Neuronal stem cell (in vitro differentiated cells): ENCODE results near the gene UQCRC2.

Source experiments
- DNase-seq: peaks from one replicate; pipeline ENCODE4 v3.0.0-alpha.2; 2013; ENCODE audit warnings: low spot score
- H2AFZ ChIP-seq: one replicate; pipeline ENCODE4 v1.6.1; 2013; ENCODE audit warnings: mild to moderate bottlenecking, low read length, inconsistent platforms
- H2AK5ac ChIP-seq: 2 replicates; pipeline ENCODE4 v1.6.1; 2013; ENCODE audit warnings: low read depth, mild to moderate bottlenecking, inconsistent platforms, low read length, moderate library complexity, mixed read lengths
- H2BK120ac ChIP-seq: 2 replicates; pipeline ENCODE4 v1.6.1; 2013; ENCODE audit warnings: low read depth, mild to moderate bottlenecking, inconsistent platforms, low read length, moderate library complexity, mixed read lengths
- H2BK12ac ChIP-seq: one replicate; pipeline ENCODE4 v1.6.1; 2013; ENCODE audit warnings: low read length, inconsistent platforms
- H2BK15ac ChIP-seq: 2 replicates; pipeline ENCODE4 v1.6.1; 2013; ENCODE audit warnings: mild to moderate bottlenecking, low read length, inconsistent platforms, mixed read lengths
- H2BK5ac ChIP-seq: one replicate; pipeline ENCODE4 v1.6.1; 2013; ENCODE audit warnings: inconsistent platforms, mild to moderate bottlenecking, low read length, moderate library complexity
- H3K14ac ChIP-seq: one replicate; pipeline ENCODE4 v1.6.1; 2013; ENCODE audit warnings: low read length, inconsistent platforms
- H3K18ac ChIP-seq: 2 replicates; pipeline ENCODE4 v1.6.1; 2013; ENCODE audit warnings: low read length, inconsistent platforms
- H3K23ac ChIP-seq: 2 replicates; pipeline ENCODE4 v1.6.1; 2013; ENCODE audit warnings: low read depth, mild to moderate bottlenecking, mixed read lengths, low read length, inconsistent platforms; ENCODE audit not compliant: poor library complexity
- H3K27ac ChIP-seq: replicated peaks from 3 replicates; pipeline ENCODE4 v1.5.1; 2013; ENCODE audit warnings: low read length, inconsistent platforms
- H3K27me3 ChIP-seq, 3 experiments: 2 replicates each; pipeline ENCODE4 v1.6.1; 2013; ENCODE audit warnings: low read length in 3 of 3, mild to moderate bottlenecking in 2 of 3, inconsistent platforms in 1 of 3, low read depth in 1 of 3, mixed read lengths in 1 of 3, moderate library complexity in 1 of 3; ENCODE audit not compliant: control insufficient read depth in 3 of 3, insufficient read depth in 3 of 3
- H3K36me3 ChIP-seq, 2 donors: replicated peaks in 1 of 2; 2 replicates each; pipeline ENCODE4 v1.6.1; 2013; ENCODE audit warnings: low read length in 2 of 2; ENCODE audit not compliant: control insufficient read depth in 2 of 2, insufficient read depth in 2 of 2
- H3K4ac ChIP-seq: 2 replicates; pipeline ENCODE4 v1.6.1; 2013; ENCODE audit warnings: inconsistent platforms, mild to moderate bottlenecking, low read length, moderate library complexity
- H3K4me1 ChIP-seq, 2 donors: 1 replicate in 1 of 2; 2 replicates in 1 of 2; pipeline ENCODE4 v1.6.1; 2013; ENCODE audit warnings: low read length in 2 of 2, low read depth in 1 of 2; ENCODE audit not compliant: control insufficient read depth in 2 of 2, insufficient read depth in 1 of 2
- H3K4me2 ChIP-seq: one replicate; pipeline ENCODE4 v1.6.1; 2013; ENCODE audit warnings: mild to moderate bottlenecking, low read length, inconsistent platforms; ENCODE audit not compliant: insufficient read depth, poor library complexity, severe bottlenecking
- H3K4me3 ChIP-seq, 2 donors: 2 replicates each; pipeline ENCODE4 v1.5.1; 2013; ENCODE audit warnings: low read length in 2 of 2, mild to moderate bottlenecking in 2 of 2, inconsistent platforms in 1 of 2, moderate library complexity in 1 of 2
- H3K79me1 ChIP-seq: one replicate; pipeline ENCODE4 v1.6.1; 2013; ENCODE audit warnings: low read depth, mild to moderate bottlenecking, inconsistent platforms, low read length, moderate library complexity
- H3K9ac ChIP-seq: one replicate; pipeline ENCODE4 v1.6.1; 2013; ENCODE audit warnings: mild to moderate bottlenecking, low read depth, low read length, inconsistent platforms; ENCODE audit not compliant: poor library complexity
- H3K9me3 ChIP-seq, 2 donors: replicated peaks in 1 of 2; 2 replicates each; pipeline versions ENCODE3 to v1.6.1; 2013; ENCODE audit warnings: low read length in 2 of 2, mild to moderate bottlenecking in 2 of 2, inconsistent platforms in 1 of 2, low read depth in 1 of 2, mixed read lengths in 1 of 2, moderate library complexity in 1 of 2; ENCODE audit not compliant: control insufficient read depth in 2 of 2, insufficient read depth in 1 of 2
- H4K8ac ChIP-seq: one replicate; pipeline ENCODE4 v1.6.1; 2013; ENCODE audit warnings: low read depth, mild to moderate bottlenecking, inconsistent platforms, low read length, moderate library complexity
- H4K91ac ChIP-seq: one replicate; pipeline ENCODE4 v1.6.1; 2013; ENCODE audit warnings: low read length, low read depth, mild to moderate bottlenecking, inconsistent platforms; ENCODE audit not compliant: poor library complexity
- WGBS, 2 donors: extraction: QIAGEN DNeasy Blood & Tissue Kit; methylation state at CpG; one replicate each; pipeline ENCODE4 v1.1.7; 2013; ENCODE audit warnings: missing lambda C conversion rate in 2 of 2, mixed read lengths in 1 of 2; ENCODE audit not compliant: insufficient read length in 2 of 2, insufficient replicate concordance in 1 of 2; ENCODE audit errors: extremely low coverage in 2 of 2; 5-methylcytosine and 5-hydroxymethylcytosine counted together

The UQCRC2 gene

DNA sequence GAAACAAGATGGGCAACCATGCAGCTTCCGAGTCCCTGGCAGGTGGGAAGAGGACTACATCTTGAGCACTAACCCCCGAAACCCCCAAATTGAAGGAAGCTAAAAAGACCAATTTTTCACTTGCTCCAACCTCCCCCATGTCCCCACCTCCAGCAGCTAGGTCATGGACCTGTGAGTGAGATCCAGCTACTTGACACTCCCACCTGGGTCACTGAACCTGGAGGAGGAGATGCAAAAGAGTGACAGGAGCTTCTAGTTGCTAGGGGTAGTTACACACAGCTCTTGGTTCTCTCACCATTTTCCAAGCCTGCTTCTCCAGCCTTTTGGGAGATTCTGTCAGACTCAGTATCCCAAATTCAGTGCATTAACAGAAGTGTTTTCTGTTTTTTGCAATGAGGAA, 36.6 kb downstream of the UQCRC2 start:
- no peak overlapping the region for H3K23ac ChIP-seq
- H2AFZ ChIP-seq = no peak overlapping the region
- no peak overlapping the region for H3K4me2 ChIP-seq
- H3K14ac ChIP-seq = no peak overlapping the region
- no peak overlapping the region for H3K4me3 ChIP-seq
- H3K4ac ChIP-seq = no peak overlapping the region
- H3K36me3 ChIP-seq = peaks cover 0 to 15% of the 10 kb centered on the region in 2 donors
- no peak overlapping the region for H2BK12ac ChIP-seq
- no peaks in the 10 kb centered on the region for H3K27me3 ChIP-seq
- H3K79me1 ChIP-seq = no peaks in the 10 kb centered on the region
- H2AK5ac ChIP-seq = no peak overlapping the region
- H3K9me3 ChIP-seq = no peaks in the 10 kb centered on the region
- H3K27ac ChIP-seq = no peak overlapping the region
- no peak overlapping the region for H2BK15ac ChIP-seq
- WGBS, 2 donors = no CpG with 5 or more reads among the region's 2 CpGs
- no peak for DNase-seq
- H3K18ac ChIP-seq = no peak overlapping the region
- no peaks in the 10 kb centered on the region for H3K4me1 ChIP-seq
- H2BK120ac ChIP-seq = no peak overlapping the region
- H3K9ac ChIP-seq = no peak overlapping the region
- no peak overlapping the region for H4K91ac ChIP-seq
- H4K8ac ChIP-seq = no peak overlapping the region
- no peak overlapping the region for H2BK5ac ChIP-seq

DNA sequence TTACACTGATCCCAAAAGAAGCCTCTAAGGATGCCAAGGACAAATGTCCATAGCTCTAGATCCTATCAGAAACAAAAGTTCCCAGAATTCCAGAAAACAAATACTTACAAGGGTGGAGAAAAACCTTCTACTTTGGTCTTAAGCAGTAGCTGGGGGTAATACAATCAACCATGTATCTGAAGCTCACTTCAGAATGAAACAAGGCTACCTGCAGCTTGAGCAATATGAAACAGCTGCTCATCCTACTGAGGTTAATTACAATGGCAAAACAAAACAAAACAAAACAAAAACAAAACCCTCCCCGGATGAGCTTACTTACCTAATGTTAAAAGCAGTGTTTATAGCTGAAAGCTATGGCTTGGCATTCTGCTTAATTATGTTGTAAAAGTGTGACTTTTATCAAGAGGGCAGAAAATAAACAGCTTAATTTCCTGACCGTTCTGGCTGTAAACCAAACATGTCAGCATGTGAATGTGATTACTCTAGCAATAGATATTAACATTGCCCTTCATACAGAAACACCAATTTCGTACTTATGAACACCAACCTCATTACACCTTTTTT, 37.3 kb downstream of the UQCRC2 start:
- no peak overlapping the region for H2AFZ ChIP-seq
- H4K91ac ChIP-seq = no peak overlapping the region
- no peak overlapping the region for H3K4me2 ChIP-seq
- H3K27ac ChIP-seq = no peak overlapping the region
- no peaks in the 10 kb centered on the region for H3K27me3 ChIP-seq
- H3K23ac ChIP-seq = no peak overlapping the region
- no peak overlapping the region for H3K4ac ChIP-seq
- no peak for DNase-seq
- no peaks in the 10 kb centered on the region for H3K4me1 ChIP-seq
- H3K79me1 ChIP-seq = no peaks in the 10 kb centered on the region
- H2BK12ac ChIP-seq = no peak overlapping the region
- H4K8ac ChIP-seq = no peak overlapping the region
- H2BK5ac ChIP-seq = no peak overlapping the region
- peaks cover 0 to 10% of the 10 kb centered on the region in 2 donors for H3K36me3 ChIP-seq
- H3K14ac ChIP-seq = no peak overlapping the region
- no peak overlapping the region for H2BK15ac ChIP-seq
- H2BK120ac ChIP-seq = no peak overlapping the region
- no peaks in the 10 kb centered on the region for H3K9me3 ChIP-seq
- no peak overlapping the region for H3K4me3 ChIP-seq
- no peak overlapping the region for H2AK5ac ChIP-seq
- no CpG with 5 or more reads among the region's 3 CpGs for WGBS, 2 donors
- no peak overlapping the region for H3K18ac ChIP-seq
- no peak overlapping the region for H3K9ac ChIP-seq

DNA sequence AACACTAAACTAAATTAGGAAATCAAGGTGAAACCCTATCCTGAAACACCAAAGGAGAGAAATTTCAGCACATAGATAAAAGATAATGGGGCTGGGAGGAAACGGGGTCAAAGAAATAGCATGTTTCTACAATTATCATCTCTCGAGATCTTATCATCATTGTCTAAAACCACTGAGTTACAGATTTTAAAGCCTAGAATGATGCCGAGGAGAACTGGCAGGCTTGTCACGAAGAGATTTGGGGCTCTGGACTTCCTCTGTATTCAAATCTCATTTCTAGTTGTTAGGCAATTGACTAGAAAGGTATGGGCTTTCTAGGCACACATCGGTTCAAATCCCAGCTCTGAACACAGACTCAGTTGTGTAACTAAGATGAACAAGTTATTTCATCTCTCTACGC, 38.5 kb downstream of the UQCRC2 start:
- H3K9ac ChIP-seq = no peak overlapping the region
- no peak overlapping the region for H4K8ac ChIP-seq
- H3K27me3 ChIP-seq = no peaks in the 10 kb centered on the region
- H3K36me3 ChIP-seq = peaks cover 0 to 2% of the 10 kb centered on the region in 2 donors
- H2AK5ac ChIP-seq = no peak overlapping the region
- H3K27ac ChIP-seq = no peak overlapping the region
- H3K14ac ChIP-seq = no peak overlapping the region
- H3K4me3 ChIP-seq = no peak overlapping the region
- no peak overlapping the region for H3K4ac ChIP-seq
- no peak for DNase-seq
- H2BK5ac ChIP-seq = no peak overlapping the region
- H2BK120ac ChIP-seq = no peak overlapping the region
- no peak overlapping the region for H3K4me2 ChIP-seq
- no peaks in the 10 kb centered on the region for H3K79me1 ChIP-seq
- H3K23ac ChIP-seq = no peak overlapping the region
- no peaks in the 10 kb centered on the region for H3K9me3 ChIP-seq
- no peak overlapping the region for H2AFZ ChIP-seq
- H3K18ac ChIP-seq = no peak overlapping the region
- H4K91ac ChIP-seq = no peak overlapping the region
- no peaks in the 10 kb centered on the region for H3K4me1 ChIP-seq
- H2BK12ac ChIP-seq = no peak overlapping the region
- WGBS, 2 donors = no CpG with 5 or more reads among the region's 6 CpGs
- H2BK15ac ChIP-seq = no peak overlapping the region

DNA sequence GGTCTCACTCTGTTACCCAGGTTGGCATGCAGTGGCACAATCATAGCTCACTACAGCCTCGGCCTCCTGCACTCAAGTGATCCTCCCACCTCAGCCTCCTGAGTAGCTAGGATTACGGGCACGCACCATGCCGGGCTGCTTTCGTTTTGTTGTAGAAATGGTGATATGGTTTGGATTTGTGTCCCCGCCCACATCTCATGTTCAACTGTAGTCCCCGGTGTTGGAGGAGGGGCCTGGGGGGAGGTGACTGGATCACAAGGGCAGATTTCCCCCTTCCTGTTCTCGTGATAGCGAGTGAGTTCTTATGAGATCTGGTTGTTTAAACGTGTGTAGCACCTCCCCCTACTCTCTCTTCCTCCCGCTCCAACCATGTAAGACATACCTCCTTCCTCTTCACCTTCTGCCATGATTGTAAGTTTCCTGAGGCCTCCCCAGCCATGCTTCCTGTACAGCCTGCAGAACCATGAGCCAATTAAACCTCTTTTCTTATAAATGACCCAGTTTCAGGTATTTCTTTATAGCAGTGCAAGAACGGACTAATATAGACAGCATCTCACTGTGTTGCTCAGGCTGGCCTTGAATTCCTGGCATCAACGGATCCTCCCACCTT, 41.8 kb downstream of the UQCRC2 start:
- H3K27me3 ChIP-seq = no peaks in the 10 kb centered on the region
- no peaks in the 10 kb centered on the region for H3K36me3 ChIP-seq
- H2BK15ac ChIP-seq = no peak overlapping the region
- H3K4me1 ChIP-seq = peaks cover 0 to 2% of the 10 kb centered on the region in 2 donors
- no peak overlapping the region for H2AK5ac ChIP-seq
- no peak overlapping the region for H3K4me3 ChIP-seq
- no peak overlapping the region for H2BK12ac ChIP-seq
- no peak overlapping the region for H2BK120ac ChIP-seq
- H4K8ac ChIP-seq = no peak overlapping the region
- no peak overlapping the region for H3K4ac ChIP-seq
- H3K4me2 ChIP-seq = no peak overlapping the region
- no CpG with 5 or more reads among the region's 13 CpGs for WGBS, 2 donors
- no peak overlapping the region for H2BK5ac ChIP-seq
- no peak overlapping the region for H3K27ac ChIP-seq
- no peak overlapping the region for H3K18ac ChIP-seq
- H3K9ac ChIP-seq = no peak overlapping the region
- H3K23ac ChIP-seq = no peak overlapping the region
- no peaks in the 10 kb centered on the region for H3K9me3 ChIP-seq
- H2AFZ ChIP-seq = no peak overlapping the region
- DNase-seq = no peak
- H3K14ac ChIP-seq = no peak overlapping the region
- H4K91ac ChIP-seq = no peak overlapping the region
- H3K79me1 ChIP-seq = no peaks in the 10 kb centered on the region
